SK-N-DZ (cell line): Measurements from ENCODE around the gene MBNL2.

Experiments
- DNase-seq: peaks from one replicate; pipeline ENCODE4 v3.0.0-alpha.2; 2015; ENCODE audit warnings: low spot score

MBNL2 gene

GRCh38 chr13:97272526-97272925, 50.4 kb downstream of the MBNL2 start:
- no peak for DNase-seq

GRCh38 chr13:97273341-97273831, 51.3 kb downstream of the MBNL2 start:
- DNase-seq = no peak

GRCh38 chr13:97274829-97275649, 52.9 kb downstream of the MBNL2 start:
- no peak for DNase-seq

GRCh38 chr13:97275776-97276501, 53.8 kb downstream of the MBNL2 start:
- no peak for DNase-seq

GRCh38 chr13:97276862-97277269, 54.7 kb downstream of the MBNL2 start:
- no peak for DNase-seq

GRCh38 chr13:97278435-97279411, 56.6 kb downstream of the MBNL2 start:
- DNase-seq = no peak

GRCh38 chr13:97279913-97280312, 57.8 kb downstream of the MBNL2 start:
- DNase-seq = no peak

- no peak for DNase-seq
Observed at GRCh38 chr13:97280478-97280877, 58.3 kb downstream of the MBNL2 start.

GRCh38 chr13:97281028-97281427, 58.9 kb downstream of the MBNL2 start:
- no peak for DNase-seq

GRCh38 chr13:97282705-97283104, 60.6 kb downstream of the MBNL2 start:
- DNase-seq = no peak

- no peak for DNase-seq
Observed at GRCh38 chr13:97283888-97284287, 61.8 kb downstream of the MBNL2 start.

- no peak for DNase-seq
Observed at GRCh38 chr13:97284558-97284957, 62.4 kb downstream of the MBNL2 start.

GRCh38 chr13:97285221-97285955, 63.3 kb downstream of the MBNL2 start:
- DNase-seq = no peak

GRCh38 chr13:97286317-97287046, 64.3 kb downstream of the MBNL2 start:
- DNase-seq = no peak

- DNase-seq = no peak
Observed at GRCh38 chr13:97287047-97287383, 64.9 kb downstream of the MBNL2 start.

GRCh38 chr13:97288486-97288900, 66.4 kb downstream of the MBNL2 start:
- DNase-seq = no peak

- no peak for DNase-seq
Observed at GRCh38 chr13:97289514-97290298, 67.6 kb downstream of the MBNL2 start.

- DNase-seq = no peak
Observed at GRCh38 chr13:97295283-97296182, 73.4 kb downstream of the MBNL2 start.
